ENCODE data around the gene CDKN2B-AS1. TPM values are rescaled to one million over a fixed set of nuclear protein-coding genes. Genes with fewer than 3 reads are reported as not detected.

CDKN2B-AS1 gene
- total and polyA plus RNA-seq, 2 donors (not counting 1 experiment from before 2014, with no cell fraction given): 1.3 to 2.5 TPM

DNA sequence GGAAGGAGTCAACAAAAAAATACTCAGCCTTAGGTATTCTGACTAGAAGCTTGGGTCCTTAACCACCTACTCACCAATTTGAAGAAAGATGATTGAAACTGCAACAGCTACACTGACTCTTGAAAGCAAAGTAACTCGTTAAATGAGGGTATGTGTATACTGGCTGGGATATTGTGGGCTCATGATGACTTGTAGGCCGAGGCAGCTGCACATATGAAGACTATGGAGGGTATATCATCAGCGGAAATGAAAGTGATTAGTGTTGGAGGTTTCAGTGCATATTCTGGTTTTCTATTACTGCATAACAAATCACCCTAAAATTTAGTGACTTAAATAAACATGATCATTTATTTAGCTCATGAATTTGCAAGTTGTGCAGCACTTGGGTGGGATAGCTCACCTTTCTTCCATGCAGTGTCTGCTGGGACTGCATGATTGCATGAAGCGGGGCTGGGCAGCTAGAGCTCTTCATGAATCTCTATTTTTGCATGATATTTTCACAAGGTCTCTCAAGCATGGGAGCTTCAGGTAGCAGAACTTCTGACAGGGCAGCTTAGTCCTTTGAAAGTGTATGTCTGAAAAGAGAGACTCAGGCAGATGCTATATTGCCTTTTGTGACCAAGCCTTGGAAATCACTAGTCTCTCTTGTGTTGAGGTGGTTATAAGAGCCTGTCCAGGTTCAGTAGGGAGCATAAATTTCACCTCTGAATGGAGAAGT lies 110.6 kb downstream of the CDKN2B-AS1 start:
- DNase-seq (no peak), ATAC-seq (ENCODE audit: low read depth) (no peak)
- H3K27ac ChIP-seq (ENCODE audit: low read length in 2 of 2): no peak overlapping the region
- H3K4me3 ChIP-seq (ENCODE audit: control extremely low read depth in 1 of 5, extremely low read depth in 1 of 5, insufficient read depth in 1 of 5, low read depth in 2 of 5, low read length in 4 of 5): no peak overlapping the region
- H3K9me3 ChIP-seq (ENCODE audit: control extremely low read depth in 1 of 3, control insufficient read depth in 2 of 3, insufficient read depth in 1 of 3, low read length in 2 of 3): no peaks in the 10 kb centered on the region
- WGBS (ENCODE audit: insufficient coverage): 90% methylated on average over 1 of the region's 4 CpGs
- H2AFZ ChIP-seq (ENCODE audit: insufficient read depth, low read depth, low read length, poor library complexity, severe bottlenecking): no peak overlapping the region
- H3K27me3 Mint-ChIP-seq: no peaks in the 10 kb centered on the region
- ChIA-PET POLR2A (no interaction called here), CTCF (no interaction called here)
- H3K9ac ChIP-seq (ENCODE audit: low read length): no peak overlapping the region
- H4K20me1 ChIP-seq (ENCODE audit: control insufficient read depth, insufficient read depth, low read length, poor library complexity, severe bottlenecking): no peaks in the 10 kb centered on the region
- H3K27ac Mint-ChIP-seq: no peak overlapping the region
- no peaks in the 10 kb centered on the region for H3K79me2 ChIP-seq (ENCODE audit: control insufficient read depth, insufficient read depth, low read length)
- intact Hi-C loops (cut with micrococcal nuclease): no loop called here
- no peak overlapping the region for H3K4me3 Mint-ChIP-seq
- TF ChIP-seq EZH2 (IDR thresholded peaks at IDR 0.05; ENCODE audit: borderline replicate concordance, insufficient read depth, low read depth, low read length, poor library complexity, severe bottlenecking): no peak
- H3K4me1 Mint-ChIP-seq: peaks cover 16% of the 10 kb centered on the region
- H3K4me1 ChIP-seq (ENCODE audit: control insufficient read depth in 2 of 2, insufficient read depth in 2 of 2, low read length in 2 of 2): peaks cover 7 to 11% of the 10 kb centered on the region in 2 donors
- no peaks in the 10 kb centered on the region for H3K36me3 ChIP-seq (replicated peaks in 1 of 2; ENCODE audit: control extremely low read depth in 1 of 2, control insufficient read depth in 1 of 2, extremely low read depth in 1 of 2, insufficient read depth in 2 of 2, low read length in 1 of 2)
- peaks cover 0 to 4% (median 0%) of the 10 kb centered on the region in 4 experiments for H3K27me3 ChIP-seq (replicated peaks in 1 of 4; ENCODE audit: control extremely low read depth in 1 of 4, control insufficient read depth in 3 of 4, insufficient read depth in 4 of 4, low read length in 3 of 4)
- no peak overlapping the region for H3K4me2 ChIP-seq (replicated peaks; ENCODE audit: low read depth, low read length, poor library complexity, severe bottlenecking)
- no peaks in the 10 kb centered on the region for H3K9me3 Mint-ChIP-seq (ENCODE audit: insufficient read depth)

DNA sequence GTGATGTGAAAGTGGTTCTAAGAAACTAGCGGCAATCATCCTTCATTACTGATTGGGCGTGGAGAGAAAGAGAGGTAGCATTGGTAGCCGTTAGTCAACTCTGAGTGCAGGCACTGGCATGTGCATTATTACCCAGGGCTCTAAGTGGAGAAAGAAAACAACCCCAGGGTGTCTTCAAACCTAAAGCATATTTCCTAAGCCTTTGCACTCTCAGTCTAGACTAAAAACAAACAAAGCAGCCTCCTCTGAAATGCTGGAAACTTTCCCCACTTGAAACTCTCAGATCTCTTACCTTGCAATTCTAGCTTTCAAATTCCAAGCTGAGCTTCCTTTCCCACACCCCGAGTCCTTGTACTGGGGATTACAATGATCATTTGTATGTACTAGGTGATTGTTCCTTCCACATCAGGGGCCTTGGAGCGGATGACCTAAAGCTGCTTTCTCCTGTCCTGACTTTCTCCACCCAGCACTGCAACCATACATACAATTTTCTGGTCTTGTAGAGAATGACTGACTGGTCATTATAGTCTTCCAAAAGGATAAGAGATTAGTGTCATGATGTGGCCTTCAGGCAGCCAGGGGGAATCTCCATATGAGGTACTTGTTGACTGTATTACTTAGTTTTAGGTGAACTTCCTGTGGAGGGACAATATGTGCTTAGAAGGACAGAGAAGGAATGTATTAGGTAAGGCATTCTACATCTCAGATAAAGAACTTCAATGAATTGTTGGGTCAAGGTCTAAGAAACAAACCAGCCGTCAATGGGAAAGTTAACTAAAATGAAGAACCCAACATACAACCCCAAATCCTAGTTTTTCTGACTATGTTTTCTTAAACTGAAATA lies 112.8 kb downstream of the CDKN2B-AS1 start:
- no peaks in the 10 kb centered on the region for H3K9me3 Mint-ChIP-seq (ENCODE audit: insufficient read depth)
- H3K36me3 ChIP-seq (replicated peaks in 1 of 2; ENCODE audit: control extremely low read depth in 1 of 2, control insufficient read depth in 1 of 2, extremely low read depth in 1 of 2, insufficient read depth in 2 of 2, low read length in 1 of 2): no peaks in the 10 kb centered on the region
- TF ChIP-seq, protein P1, sequence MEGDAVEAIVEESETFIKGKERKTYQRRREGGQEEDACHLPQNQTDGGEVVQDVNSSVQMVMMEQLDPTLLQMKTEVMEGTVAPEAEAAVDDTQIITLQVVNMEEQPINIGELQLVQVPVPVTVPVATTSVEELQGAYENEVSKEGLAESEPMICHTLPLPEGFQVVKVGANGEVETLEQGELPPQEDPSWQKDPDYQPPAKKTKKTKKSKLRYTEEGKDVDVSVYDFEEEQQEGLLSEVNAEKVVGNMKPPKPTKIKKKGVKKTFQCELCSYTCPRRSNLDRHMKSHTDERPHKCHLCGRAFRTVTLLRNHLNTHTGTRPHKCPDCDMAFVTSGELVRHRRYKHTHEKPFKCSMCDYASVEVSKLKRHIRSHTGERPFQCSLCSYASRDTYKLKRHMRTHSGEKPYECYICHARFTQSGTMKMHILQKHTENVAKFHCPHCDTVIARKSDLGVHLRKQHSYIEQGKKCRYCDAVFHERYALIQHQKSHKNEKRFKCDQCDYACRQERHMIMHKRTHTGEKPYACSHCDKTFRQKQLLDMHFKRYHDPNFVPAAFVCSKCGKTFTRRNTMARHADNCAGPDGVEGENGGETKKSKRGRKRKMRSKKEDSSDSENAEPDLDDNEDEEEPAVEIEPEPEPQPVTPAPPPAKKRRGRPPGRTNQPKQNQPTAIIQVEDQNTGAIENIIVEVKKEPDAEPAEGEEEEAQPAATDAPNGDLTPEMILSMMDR (IDR thresholded peaks at IDR 0.05): no peak
- TF ChIP-seq EZH2 (IDR thresholded peaks at IDR 0.05; ENCODE audit: borderline replicate concordance, insufficient read depth, low read depth, low read length, poor library complexity, severe bottlenecking): no peak
- no CpG with 5 or more reads among the region's 6 CpGs for WGBS (ENCODE audit: insufficient coverage)
- no peak overlapping the region for H3K27ac ChIP-seq (ENCODE audit: low read length in 2 of 2)
- no peak overlapping the region for H3K27ac Mint-ChIP-seq
- no peaks in the 10 kb centered on the region for H3K9me3 ChIP-seq (ENCODE audit: control extremely low read depth in 1 of 3, control insufficient read depth in 2 of 3, insufficient read depth in 1 of 3, low read length in 2 of 3)
- ATAC-seq (ENCODE audit: low read depth): no peak
- intact Hi-C loops (cut with micrococcal nuclease): no loop called here
- H3K79me2 ChIP-seq (ENCODE audit: control insufficient read depth, insufficient read depth, low read length): no peaks in the 10 kb centered on the region
- CTCF ChIA-PET: no interaction called here
- no peaks in the 10 kb centered on the region for H3K27me3 Mint-ChIP-seq
- H2AFZ ChIP-seq (ENCODE audit: insufficient read depth, low read depth, low read length, poor library complexity, severe bottlenecking): no peak overlapping the region
- peaks cover 0 to 4% (median 0%) of the 10 kb centered on the region in 4 experiments for H3K27me3 ChIP-seq (replicated peaks in 1 of 4; ENCODE audit: control extremely low read depth in 1 of 4, control insufficient read depth in 3 of 4, insufficient read depth in 4 of 4, low read length in 3 of 4)
- peaks cover 6 to 9% of the 10 kb centered on the region in 2 donors for H3K4me1 ChIP-seq (ENCODE audit: control insufficient read depth in 2 of 2, insufficient read depth in 2 of 2, low read length in 2 of 2)
- no peak for DNase-seq
- no peak overlapping the region for H3K4me3 Mint-ChIP-seq
- H3K4me1 Mint-ChIP-seq: peaks cover 15% of the 10 kb centered on the region
- H4K20me1 ChIP-seq (ENCODE audit: control insufficient read depth, insufficient read depth, low read length, poor library complexity, severe bottlenecking): no peaks in the 10 kb centered on the region
- H3K4me2 ChIP-seq (replicated peaks; ENCODE audit: low read depth, low read length, poor library complexity, severe bottlenecking): no peak overlapping the region
- H3K4me3 ChIP-seq (ENCODE audit: control extremely low read depth in 1 of 5, extremely low read depth in 1 of 5, insufficient read depth in 1 of 5, low read depth in 2 of 5, low read length in 4 of 5): no peak overlapping the region
- POLR2A ChIA-PET: no interaction called here
- H3K9ac ChIP-seq (ENCODE audit: low read length): no peak overlapping the region
